GM19239 (cell line): ENCODE data around the gene KLHDC10.
A peak's percentile ranks its signal among the peaks of the same experiment; 100 is the strongest.
"Not testable (repeated sequence)": the region's sequence is repeated elsewhere in the genome, so short reads cannot be mapped to it uniquely, and the experiment has no call there.

Source experiments
- DNase-seq: peaks from one replicate; pipeline ENCODE4 v3.0.0; 2011; ENCODE audit warnings: low spot score; ENCODE audit not compliant: insufficient read length
- FAIRE-seq: peaks from 2 replicates; lab custom pipeline; 2011; peaks lifted over from hg19 to GRCh38; lab: Jason Lieb, UNC

The KLHDC10 gene

DNA sequence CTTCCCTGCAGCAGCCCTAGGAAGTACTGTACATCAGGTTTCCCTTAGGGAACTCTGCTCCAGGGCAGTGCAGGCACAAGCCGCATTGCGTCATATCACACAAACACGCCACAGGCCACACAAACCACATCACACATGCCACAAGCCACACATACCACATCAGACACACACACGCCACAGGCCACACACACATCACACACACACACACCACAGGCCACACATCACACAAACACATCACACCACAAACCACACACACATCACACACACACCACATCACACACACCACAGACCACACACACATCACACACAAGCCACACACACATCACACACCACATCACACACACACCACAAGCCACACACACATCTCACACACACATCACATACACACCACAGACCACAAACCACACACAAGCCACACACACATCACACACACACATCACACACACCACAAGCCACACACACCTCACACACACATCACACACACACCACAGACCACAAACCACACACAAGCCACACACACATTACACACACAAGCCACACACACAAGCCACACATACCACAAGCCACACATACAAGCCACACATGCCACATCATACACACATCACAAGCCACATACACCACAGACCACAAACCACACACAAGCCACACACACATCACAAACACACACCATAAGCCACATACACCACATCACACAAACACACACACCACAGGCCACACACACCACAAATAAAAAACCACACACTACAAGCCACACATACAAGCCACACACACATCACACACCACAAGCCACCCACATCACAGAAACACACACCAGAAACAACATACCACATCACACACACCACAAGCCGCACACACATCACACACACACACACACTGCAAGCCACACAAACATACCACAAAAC lies 81.5 kb downstream of the KLHDC10 start:
- no peak for DNase-seq
- FAIRE-seq = peak; percentile 21

- no peak for DNase-seq
- no peak for FAIRE-seq
Measured at GRCh38 chr7:130152493-130153210, 82.3 kb downstream of the KLHDC10 start.

- no peak for FAIRE-seq
Measured at GRCh38 chr7:130153211-130153908, 83.0 kb downstream of the KLHDC10 start.

GRCh38 chr7:130154131-130154500 lies 83.8 kb downstream of the KLHDC10 start:
- FAIRE-seq = no peak
- DNase-seq = no peak

More at GRCh38 chr7:130153211-130153908, 83.0 kb downstream of the KLHDC10 start:
- no peak for DNase-seq

DNA sequence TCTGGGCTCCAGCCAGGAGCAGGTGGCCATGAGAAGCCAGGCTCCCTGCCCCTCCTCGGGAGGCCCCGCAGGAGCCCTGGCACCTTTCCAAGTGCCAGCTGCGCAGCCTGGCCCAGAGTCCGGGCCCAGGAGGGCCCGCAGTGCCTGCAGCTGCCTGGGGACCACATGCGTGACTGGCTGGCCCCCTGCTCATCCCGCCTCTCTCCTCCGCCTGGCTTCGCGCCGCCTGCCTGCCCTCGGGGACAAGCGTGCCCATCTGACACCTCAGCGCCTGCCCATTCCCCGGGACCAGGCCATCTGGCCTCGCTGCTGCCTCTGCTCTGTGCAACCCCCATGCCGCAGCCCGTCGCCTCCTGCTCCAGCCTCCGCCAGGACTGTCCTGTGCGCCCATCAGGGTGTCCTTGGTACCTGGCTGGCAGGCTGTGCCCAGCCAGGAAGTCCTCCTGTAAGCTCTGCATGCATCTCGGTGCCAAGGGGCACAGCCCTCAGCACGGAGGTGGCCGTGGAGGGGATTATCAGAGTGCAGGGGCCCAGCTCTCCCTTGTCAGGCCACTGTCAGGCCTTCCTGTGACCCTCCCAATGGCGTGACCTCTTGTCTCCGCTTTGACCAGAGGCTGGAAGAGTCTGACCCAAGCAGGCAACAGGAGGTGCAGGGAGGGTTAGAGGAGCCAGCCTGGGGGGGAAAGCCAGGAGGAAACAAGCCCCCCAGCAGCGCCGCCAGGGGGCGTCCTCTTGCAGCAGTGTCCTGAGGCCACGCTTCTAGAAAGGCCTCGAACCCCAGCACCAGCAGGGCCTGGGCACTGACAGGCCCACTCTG lies 84.4 kb downstream of the KLHDC10 start:
- no peak for FAIRE-seq
- DNase-seq = no peak

GRCh38 chr7:130156140-130156539 lies 85.8 kb downstream of the KLHDC10 start:
- no peak for DNase-seq
- FAIRE-seq = no peak

DNA sequence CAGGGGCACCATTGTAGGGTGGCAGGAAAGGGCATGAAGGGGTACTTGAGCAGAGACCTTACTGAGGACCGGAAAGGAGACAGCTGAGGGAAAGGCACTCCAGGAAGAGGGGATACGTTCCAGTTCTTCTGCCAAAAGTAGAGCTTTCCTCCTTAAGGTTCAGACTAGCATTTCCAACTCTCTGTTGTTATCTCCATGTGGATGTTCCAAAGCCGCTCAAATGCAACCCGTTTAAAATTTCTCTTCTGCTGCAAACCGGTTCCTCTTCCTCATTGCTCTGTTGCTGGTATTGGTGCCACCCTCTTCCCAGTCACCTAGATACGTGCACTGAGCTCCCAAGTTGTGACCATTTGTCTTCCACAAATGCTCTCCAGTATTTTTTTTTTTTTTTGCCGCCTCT lies 87.4 kb downstream of the KLHDC10 start:
- FAIRE-seq (no peak), DNase-seq (no peak)

DNA sequence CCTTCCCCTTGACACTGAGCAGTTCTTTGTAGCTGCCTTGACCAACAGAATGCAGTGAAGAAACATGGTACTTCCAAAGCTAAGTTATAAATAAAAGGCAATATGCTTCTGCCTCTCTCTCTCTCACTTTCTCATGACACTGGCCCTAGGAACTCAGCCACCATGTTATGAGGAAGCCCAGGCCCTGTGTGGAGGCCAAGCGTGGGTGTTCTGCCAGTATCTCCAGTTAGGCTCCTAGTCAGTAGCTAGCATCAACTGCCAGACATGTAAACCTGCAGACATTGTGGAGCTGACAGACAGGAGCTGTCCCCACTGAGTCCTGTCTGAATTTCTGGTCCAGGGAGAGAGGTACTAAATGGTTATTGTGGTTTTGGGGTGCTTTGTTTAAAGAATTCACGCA lies 89.7 kb downstream of the KLHDC10 start:
- no peak for FAIRE-seq
- DNase-seq = no peak

DNA sequence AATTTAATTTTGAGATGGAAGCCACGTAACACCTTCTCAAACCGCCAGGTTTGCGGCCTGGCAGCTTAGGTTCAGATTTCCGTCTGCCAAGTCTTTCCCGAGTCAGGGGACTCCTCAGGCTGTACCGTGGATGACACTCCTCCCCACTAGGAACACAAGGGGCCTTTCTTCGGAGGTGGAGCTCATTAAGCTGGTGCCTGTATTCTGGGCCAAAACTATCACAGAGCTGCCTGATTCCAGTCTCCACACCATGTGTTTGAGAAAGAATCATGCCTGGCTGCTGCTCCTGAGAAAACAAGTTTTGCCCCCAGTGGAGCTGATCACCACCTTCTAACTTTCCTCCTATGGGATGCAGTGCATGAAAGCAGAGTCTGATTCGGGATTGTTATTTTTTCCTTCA lies 90.1 kb downstream of the KLHDC10 start:
- no peak for FAIRE-seq
- DNase-seq = no peak

DNA sequence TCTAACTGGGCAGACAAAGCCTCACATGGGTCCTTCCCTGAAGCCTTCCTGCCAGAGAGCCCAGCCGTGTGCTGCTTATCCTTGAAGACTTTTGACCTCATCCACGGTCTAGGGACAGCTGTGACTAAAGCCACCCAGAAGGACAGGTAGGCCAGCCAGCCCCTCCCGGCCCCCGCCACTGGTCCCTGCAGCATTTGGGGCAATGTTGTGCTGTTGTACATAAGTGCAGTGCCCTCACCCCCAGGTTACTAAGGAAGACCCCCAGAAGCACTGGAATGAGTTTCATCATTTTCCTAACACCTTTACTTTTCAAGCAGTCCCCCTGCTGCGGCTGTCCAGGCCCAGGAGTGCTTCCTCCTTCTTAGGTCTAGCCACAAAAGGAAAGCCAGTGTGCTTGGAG lies 91.9 kb downstream of the KLHDC10 start:
- FAIRE-seq = no peak
- no peak for DNase-seq

DNA sequence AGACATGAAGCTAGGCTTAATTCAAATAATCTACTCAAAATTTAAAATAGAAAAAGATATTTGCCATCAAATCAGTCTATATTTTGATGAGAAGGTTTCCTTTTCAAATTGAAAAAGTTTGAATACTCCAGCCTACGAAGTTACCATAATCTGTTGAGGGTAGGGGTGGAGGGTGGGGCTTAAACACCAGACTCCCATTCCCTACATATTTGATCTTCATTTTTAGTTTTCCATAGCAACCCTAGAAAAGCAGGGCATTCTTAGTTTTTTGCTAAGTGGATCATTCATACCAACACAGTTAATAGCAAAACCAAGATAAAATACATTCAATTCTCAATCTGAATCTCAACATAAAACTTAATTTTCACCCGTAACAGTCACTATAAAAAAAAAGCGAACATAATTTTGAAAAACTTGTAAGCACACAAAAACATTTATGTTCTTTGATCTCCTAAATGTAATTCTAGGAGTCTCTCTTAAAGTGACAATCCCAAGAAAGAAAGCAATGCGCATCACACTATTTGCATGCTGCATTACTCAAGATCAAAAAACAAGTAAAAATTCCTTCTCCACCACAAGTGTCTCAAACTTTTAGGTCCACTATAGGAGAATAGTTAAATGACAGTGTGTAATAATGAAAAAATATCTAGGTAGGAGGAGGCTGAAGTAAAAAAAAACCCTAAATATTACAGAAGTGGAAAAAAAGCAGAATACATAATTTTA lies 104.1 kb downstream of the KLHDC10 start:
- FAIRE-seq = no peak
- no peak for DNase-seq

DNA sequence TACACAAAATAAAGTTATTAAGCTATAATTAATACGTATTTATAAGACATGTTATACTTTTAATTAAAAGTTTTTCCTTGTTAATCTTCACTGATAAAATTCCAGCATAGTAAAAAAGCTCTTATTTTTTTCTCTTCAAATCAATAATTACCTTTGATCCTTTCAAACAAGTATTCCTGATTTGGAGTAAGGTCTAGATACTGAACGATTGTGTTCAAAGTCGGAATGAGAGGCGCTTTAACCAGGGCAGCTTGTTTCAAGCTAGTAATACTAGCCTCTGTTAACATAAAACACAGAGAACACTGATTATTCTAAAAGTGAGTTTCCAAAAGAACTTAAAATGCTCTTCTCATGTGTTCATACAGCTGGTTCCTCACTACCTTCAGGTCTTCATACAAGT lies 107.9 kb downstream of the KLHDC10 start:
- DNase-seq (no peak), FAIRE-seq (no peak)

DNA sequence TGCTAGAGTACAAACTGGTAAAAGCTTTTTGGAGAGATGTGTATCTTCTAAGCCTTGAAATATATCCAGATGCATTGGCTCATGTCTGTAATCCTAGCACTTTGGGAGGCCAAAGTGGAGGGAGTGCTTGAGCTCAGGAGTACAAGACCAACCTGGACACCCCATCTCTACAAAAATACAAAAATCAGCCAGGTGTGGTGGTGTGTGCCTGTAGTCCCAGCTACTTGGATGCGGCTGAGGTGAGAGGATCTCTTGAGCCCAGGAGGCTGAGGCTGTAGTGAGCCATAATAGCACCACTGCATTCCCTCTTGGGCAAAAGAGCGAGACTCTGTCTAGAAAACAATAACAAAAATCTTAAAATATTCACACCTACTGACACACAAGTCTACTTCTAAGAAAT lies 109.3 kb downstream of the KLHDC10 start:
- DNase-seq = no peak
- FAIRE-seq = no peak

GRCh38 chr7:130180571-130181262 lies 110.4 kb downstream of the KLHDC10 start:
- FAIRE-seq (no peak), DNase-seq (no peak)

GRCh38 chr7:130181263-130181605 lies 110.9 kb downstream of the KLHDC10 start:
- FAIRE-seq (no peak), DNase-seq (no peak)

- DNase-seq (no peak), FAIRE-seq (no peak)
Measured at GRCh38 chr7:130182990-130183389, 112.7 kb downstream of the KLHDC10 start.

GRCh38 chr7:130184349-130184748 lies 114.0 kb downstream of the KLHDC10 start:
- DNase-seq, FAIRE-seq: not testable (repeated sequence)
